ENCODE results near the gene PHLDB3.
A peak's percentile ranks its signal among the peaks of the same experiment; 100 is the strongest.
"Not testable (repeated sequence)": the region's sequence is repeated elsewhere in the genome, so short reads cannot be mapped to it uniquely, and the experiment has no call there.

Gene PHLDB3

GRCh38 chr19:43526884-43527859 is 22.6 kb upstream of the PHLDB3 start, which contains the start of gene ETHE1:
ETHE1 (minus strand) TSS chr19:43527201; CDS start chr19:43527177, 24 bp downstream.
- DNase-seq, result peak; percentile 61 to 72

GRCh38 chr19:43525836-43526771 is 21.6 kb upstream of the PHLDB3 start:
- peak in 1 of 2 donors; percentile 22 for DNase-seq

GRCh38 chr19:43524922-43525835 is 20.6 kb upstream of the PHLDB3 start:
- peak; percentile 74 to 84 for DNase-seq

GRCh38 chr19:43523696-43524095 is 19.1 kb upstream of the PHLDB3 start:
- DNase-seq, result not testable (repeated sequence)

GRCh38 chr19:43522929-43523328 is 18.4 kb upstream of the PHLDB3 start:
- no peak for DNase-seq

- peak; percentile 49 to 88 for DNase-seq
Observed at GRCh38 chr19:43519436-43520088, 15.0 kb upstream of the PHLDB3 start.

- DNase-seq, result no peak
Observed at GRCh38 chr19:43518051-43518450, 13.5 kb upstream of the PHLDB3 start.

- DNase-seq, result not testable (repeated sequence)
Observed at GRCh38 chr19:43512399-43512798, 7.9 kb upstream of the PHLDB3 start.

- DNase-seq, result no peak
Observed at GRCh38 chr19:43511324-43511723, 6.8 kb upstream of the PHLDB3 start.

- DNase-seq, result no peak
Observed at GRCh38 chr19:43510713-43511112, 6.2 kb upstream of the PHLDB3 start.

GRCh38 chr19:43507880-43508279 is 3.3 kb upstream of the PHLDB3 start:
- DNase-seq, result no peak

- DNase-seq, result no peak
Observed at GRCh38 chr19:43506629-43507028, 2.1 kb upstream of the PHLDB3 start.

- DNase-seq, result no peak
Observed at GRCh38 chr19:43505941-43506340, 1.4 kb upstream of the PHLDB3 start.

GRCh38 chr19:43505186-43505456 is 575 bp upstream of the PHLDB3 start:
- DNase-seq, result no peak

GRCh38 chr19:43503501-43504425 is 783 bp downstream of the PHLDB3 start:
- peak; percentile 90 to 95 for DNase-seq

- no peak for DNase-seq
Observed at GRCh38 chr19:43502419-43502976, 2.0 kb downstream of the PHLDB3 start.

- no peak for DNase-seq
Observed at GRCh38 chr19:43501661-43502418, 2.7 kb downstream of the PHLDB3 start.

- no peak for DNase-seq
Observed at GRCh38 chr19:43499042-43499441, 5.5 kb downstream of the PHLDB3 start.

- DNase-seq, result no peak
Observed at GRCh38 chr19:43498233-43498842, 6.2 kb downstream of the PHLDB3 start.

Data from inflammatory macrophage treated with lipopolysaccharide for 1 hour (primary cell).